Cardiac septum (tissue), 1 donor: ENCODE results near the gene CTSZ. TPM values are rescaled to one million over a fixed set of nuclear protein-coding genes. Genes with fewer than 3 reads are reported as not detected.

Experiments used
- DNase-seq: peaks from one replicate; pipeline ENCODE4 v3.0.0-alpha.2; 2020; ENCODE audit warnings: low spot score
- intact Hi-C: fragments of 100-400 bp; cut with DNase I; formaldehyde crosslinking; loops from one replicate; pipeline ENCODE4 v1.14.0; 2022
- total RNA-seq: library from RNA; stranded (reverse); fragmentation: NEBNext Ultra II Directional; extraction: Animal tissue kit (Norgen Biotek cat#: 25700); gene quantifications from one replicate; pipeline ENCODE4 v1.2.1, GENCODE V29; 2021
- donor health status: DM: no; HTN: no; CAD: no.

Gene CTSZ
- total RNA-seq, 1 donor from 2014 or later = 157 TPM

DNA sequence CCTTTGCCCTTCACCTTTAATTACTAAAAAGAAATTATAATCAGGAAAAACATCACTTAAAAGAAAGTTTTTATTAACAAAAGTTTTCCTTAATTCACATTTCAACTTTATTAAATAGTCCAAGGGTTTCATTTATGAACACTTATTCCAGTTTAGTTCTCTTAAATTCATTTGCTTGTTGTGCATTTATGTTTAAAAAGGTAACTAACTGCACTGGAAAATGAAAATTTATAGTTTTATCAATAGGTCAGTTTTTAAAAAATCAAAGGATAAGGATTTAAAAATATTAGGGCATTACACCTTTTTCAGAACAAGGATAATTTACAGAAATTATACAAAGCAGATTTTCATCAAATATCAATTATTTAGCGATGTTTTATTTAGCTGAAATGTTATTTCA is 26.0 kb upstream of the CTSZ start:
- no peak for DNase-seq
- intact Hi-C loops = loop anchor here (5.0 kb wide), 1 partner anchor 51 kb away; the partner anchor contains the start of gene NELFCD

- intact Hi-C loops = loop anchor here (1.0 to 5.0 kb wide), 2 partner anchors 10 to 50 kb away; partner anchors contain the start of genes NELFCD and PRELID3B
- DNase-seq = no peak
Measured at GRCh38 chr20:59032713-59033059, 25.6 kb upstream of the CTSZ start.

DNA sequence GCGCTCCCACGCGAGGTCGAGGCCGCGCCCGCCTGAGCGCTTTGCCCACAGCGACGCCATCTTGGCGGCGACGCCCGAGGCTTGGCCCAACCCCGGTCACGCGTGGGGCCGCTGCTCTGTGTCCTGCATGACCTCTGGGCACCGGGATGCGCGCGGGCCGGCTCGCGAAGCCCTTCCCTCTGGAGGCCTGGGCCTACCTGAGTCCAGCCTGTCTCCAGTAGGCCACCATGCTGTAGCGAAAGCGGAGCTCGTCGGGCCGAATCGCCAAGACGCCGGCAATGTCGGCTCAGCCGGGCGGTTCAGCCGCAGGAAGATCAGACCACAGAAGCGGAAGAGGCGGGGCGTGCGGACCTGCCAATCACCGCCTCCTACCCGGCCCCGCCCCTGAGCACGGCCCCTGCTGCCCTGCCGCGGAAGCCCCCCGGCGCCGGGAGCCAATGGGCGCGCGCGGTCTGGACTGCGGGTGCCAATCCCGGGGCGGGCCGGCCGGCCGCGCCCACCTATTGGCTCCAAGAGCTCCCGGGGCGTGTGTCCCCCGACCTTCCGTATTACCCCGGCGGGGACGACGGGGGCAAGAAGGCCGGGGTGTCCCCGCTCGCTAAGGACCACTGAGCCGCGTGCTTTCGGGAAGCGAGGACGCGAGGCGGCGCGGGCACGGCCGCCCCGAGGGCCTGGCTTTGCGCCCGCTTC is 25.1 kb upstream of the CTSZ start, which contains the start of gene ATP5F1E:
ATP5F1E (minus strand) TSS at position 313 of the 690 bp plus-strand sequence; CDS start at position 229, 84 bp downstream.
- intact Hi-C loops = loop anchor here (1.0 to 5.0 kb wide), 2 partner anchors 10 to 50 kb away; partner anchors contain the start of genes NELFCD and PRELID3B
- peak; percentile 97 for DNase-seq

GRCh38 chr20:59031564-59032022 is 24.5 kb upstream of the CTSZ start:
- intact Hi-C loops = loop anchor here (1.0 to 5.0 kb wide), 2 partner anchors 11 to 49 kb away; partner anchors contain the start of genes NELFCD and PRELID3B
- DNase-seq = no peak

GRCh38 chr20:59030911-59031563 is 24.0 kb upstream of the CTSZ start:
- intact Hi-C loops = loop anchor here (5.0 kb wide), 1 partner anchor 49 kb away; the partner anchor contains the start of gene NELFCD

DNA sequence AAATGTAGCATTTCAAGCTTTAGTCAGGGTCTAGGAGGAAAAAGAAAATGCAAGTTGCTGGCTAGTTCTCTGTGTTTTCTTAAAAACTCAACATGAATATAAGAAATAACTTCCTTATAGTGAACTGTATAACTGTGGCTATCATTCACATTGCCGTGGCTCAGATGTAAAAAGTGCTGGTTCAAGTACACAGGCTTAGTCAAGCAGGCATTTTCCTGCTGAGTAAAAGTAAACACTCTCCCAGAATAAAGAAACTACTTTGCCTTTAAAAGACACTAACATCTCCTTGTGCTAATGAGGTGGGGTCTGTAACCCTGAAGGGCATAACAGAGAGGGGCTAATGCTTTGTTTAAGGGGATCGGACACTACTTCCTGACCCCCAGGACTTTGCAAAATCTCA is 21.8 kb upstream of the CTSZ start:
- DNase-seq = no peak
- intact Hi-C loops = no loop called here

More at GRCh38 chr20:59030911-59031563, 24.0 kb upstream of the CTSZ start:
- no peak for DNase-seq

DNA sequence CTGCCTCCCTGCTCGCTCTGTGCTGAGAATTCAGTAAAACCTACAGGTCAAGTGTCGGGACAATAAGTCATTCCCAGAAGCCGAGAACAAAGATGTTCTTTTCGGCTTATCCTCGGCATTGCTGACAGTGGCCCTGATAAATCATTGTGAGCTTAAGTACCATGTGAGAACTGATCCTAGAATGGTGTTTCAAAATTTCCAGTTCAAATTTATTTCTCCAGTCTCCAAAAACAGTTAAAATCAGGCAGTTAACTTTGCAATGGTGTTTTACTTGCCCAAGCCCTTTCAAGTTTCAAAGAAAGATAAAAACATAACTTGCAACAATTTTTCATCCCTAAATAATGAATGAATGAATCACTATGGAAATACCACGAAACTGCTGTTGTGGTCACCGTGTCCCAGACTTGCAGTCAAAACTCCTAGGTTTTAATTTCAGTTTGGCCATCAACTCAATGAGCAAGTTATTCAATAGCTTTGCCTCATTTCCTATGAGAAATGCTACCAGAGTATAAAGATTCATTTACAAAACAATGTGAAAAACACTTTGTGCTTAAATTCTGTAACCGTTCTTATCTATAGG is 20.8 kb upstream of the CTSZ start:
- intact Hi-C loops = no loop called here
- DNase-seq = no peak

GRCh38 chr20:59026904-59027740 is 20.1 kb upstream of the CTSZ start:
- DNase-seq = no peak
- intact Hi-C loops = no loop called here

GRCh38 chr20:59025511-59025910 is 18.5 kb upstream of the CTSZ start:
- DNase-seq = no peak
- intact Hi-C loops = no loop called here

- no peak for DNase-seq
- intact Hi-C loops = no loop called here
Measured at GRCh38 chr20:59025086-59025485, 18.0 kb upstream of the CTSZ start.

- intact Hi-C loops = no loop called here
- no peak for DNase-seq
Measured at GRCh38 chr20:59024111-59024530, 17.1 kb upstream of the CTSZ start.

GRCh38 chr20:59023616-59024015 is 16.6 kb upstream of the CTSZ start:
- intact Hi-C loops = no loop called here
- no peak for DNase-seq

DNA sequence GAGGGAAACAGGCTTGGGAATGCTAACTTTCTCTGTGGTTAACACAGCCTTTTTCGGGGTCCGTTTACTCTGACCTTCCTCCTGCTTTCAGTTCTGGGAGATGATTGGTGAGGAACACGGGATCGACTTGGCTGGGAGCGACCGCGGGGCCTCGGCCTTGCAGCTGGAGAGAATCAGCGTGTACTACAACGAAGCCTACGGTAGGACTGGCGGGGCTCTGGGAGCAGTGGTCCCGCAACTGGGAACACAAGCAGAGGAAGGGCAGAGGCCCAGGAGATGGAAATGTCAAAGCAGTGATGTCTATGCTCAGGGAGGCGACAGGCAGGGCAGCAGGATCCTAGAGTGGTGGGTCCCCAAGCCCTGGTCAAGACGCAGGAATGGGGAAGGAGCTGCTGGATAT is 15.7 kb upstream of the CTSZ start:
- intact Hi-C loops = no loop called here
- no peak for DNase-seq

- DNase-seq = no peak
- intact Hi-C loops = no loop called here
Measured at GRCh38 chr20:59020938-59021551, 14.0 kb upstream of the CTSZ start.

DNA sequence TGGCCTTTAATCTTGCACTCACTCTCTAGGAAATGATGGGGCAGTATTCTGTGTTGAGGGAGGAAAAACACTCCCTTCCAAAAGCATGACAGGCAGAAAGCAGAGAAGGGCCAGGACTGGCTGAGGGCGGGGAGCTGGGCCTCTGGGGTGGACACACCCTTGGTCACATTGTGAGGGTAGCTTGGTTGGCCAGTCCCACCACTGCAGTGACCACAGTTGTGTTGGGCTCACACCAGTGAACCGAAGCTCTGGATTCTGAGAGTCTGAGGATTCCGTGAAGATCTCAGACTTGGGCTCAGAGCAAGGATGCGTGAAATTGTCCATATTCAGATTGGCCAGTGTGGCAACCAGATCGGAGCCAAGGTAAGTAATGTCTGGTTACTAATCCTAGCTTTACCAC is 12.2 kb upstream of the CTSZ start, which contains the start of gene TUBB1:
TUBB1 (plus strand) TSS at position 213 of the 400 bp plus-strand sequence; CDS start at position 307, 94 bp downstream.
- intact Hi-C loops = no loop called here
- DNase-seq = no peak

- intact Hi-C loops = no loop called here
- no peak for DNase-seq
Measured at GRCh38 chr20:59018817-59019216, 11.8 kb upstream of the CTSZ start.

DNA sequence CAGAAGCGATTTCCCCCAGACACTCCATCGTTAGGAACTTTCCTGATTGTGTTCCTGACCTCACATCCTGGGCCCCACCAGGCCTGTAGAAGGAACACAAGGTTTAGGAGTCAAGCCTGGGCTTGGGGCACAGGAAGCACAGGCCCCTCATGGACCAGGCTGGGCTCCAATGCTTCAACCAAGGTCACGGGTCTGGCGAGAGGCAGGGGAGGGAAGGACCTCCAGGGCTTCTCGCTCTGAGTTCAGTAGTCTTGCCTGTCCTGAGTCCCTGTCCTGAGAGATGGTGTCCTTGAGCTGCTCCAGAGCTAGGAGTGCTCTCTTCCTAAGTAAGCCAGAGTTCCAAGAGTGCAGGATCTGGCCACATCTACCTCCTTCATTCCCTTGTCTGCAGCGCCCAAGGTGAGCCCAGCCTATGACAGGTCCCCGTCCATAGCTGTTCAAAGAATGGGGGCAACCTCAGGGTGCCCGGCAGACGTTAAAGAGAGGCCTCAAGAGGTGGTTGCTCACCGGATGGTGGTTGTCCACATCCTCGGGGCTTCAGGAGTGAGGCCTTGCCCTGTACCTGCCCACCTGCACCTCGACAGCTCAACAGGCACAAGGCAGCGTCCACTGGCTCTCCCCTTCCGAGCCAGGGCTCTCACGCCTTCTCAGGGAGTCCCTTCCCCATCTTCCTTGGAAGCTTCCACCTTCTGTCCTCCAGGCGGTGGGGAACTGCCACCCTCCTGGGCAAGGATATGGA is 10.6 kb upstream of the CTSZ start:
- intact Hi-C loops = no loop called here

GRCh38 chr20:59016795-59017492 is 9.9 kb upstream of the CTSZ start:
- intact Hi-C loops = no loop called here
- no peak for DNase-seq

More for the DNA sequence above, 10.6 kb upstream of the CTSZ start:
- DNase-seq = no peak
